Activated CD4-positive, alpha-beta T cell treated with anti-CD3 and anti-CD28 coated beads, Interleukin-2, amount 50 U/mL, for 24 hours (primary cell): Measurements from ENCODE around the gene TBC1D14.

Experiments used
- DNase-seq, 2 donors: peaks; one replicate each; pipeline ENCODE4 v3.0.0-alpha.2; 2020; ENCODE audit warnings: low read depth in 1 of 2, low spot score in 1 of 2

The TBC1D14 gene

GRCh38 chr4:7017446-7018048, 107.9 kb downstream of the TBC1D14 start:
- DNase-seq = no peak

GRCh38 chr4:7018281-7018680, 108.7 kb downstream of the TBC1D14 start:
- no peak for DNase-seq

GRCh38 chr4:7019367-7019766, 109.7 kb downstream of the TBC1D14 start:
- DNase-seq = no peak

GRCh38 chr4:7020290-7020689, 110.7 kb downstream of the TBC1D14 start:
- no peak for DNase-seq

GRCh38 chr4:7020856-7021255, 111.2 kb downstream of the TBC1D14 start:
- DNase-seq = no peak

- DNase-seq = no peak
These were observed 111.7 kb downstream of the TBC1D14 start for GRCh38 chr4:7021355-7021754.

GRCh38 chr4:7021930-7022664, 112.5 kb downstream of the TBC1D14 start:
- no peak for DNase-seq

- DNase-seq = no peak
These were observed 113.9 kb downstream of the TBC1D14 start for GRCh38 chr4:7023486-7023885.

- DNase-seq = no peak
These were observed 114.3 kb downstream of the TBC1D14 start for GRCh38 chr4:7023901-7024300.

- no peak for DNase-seq
These were observed 114.8 kb downstream of the TBC1D14 start for GRCh38 chr4:7024336-7024890.

GRCh38 chr4:7025040-7025602, 115.5 kb downstream of the TBC1D14 start:
- DNase-seq = no peak

- no peak for DNase-seq
These were observed 116.5 kb downstream of the TBC1D14 start for GRCh38 chr4:7026107-7026506.

GRCh38 chr4:7027284-7027683, 117.7 kb downstream of the TBC1D14 start:
- no peak for DNase-seq

- DNase-seq = no peak
These were observed 118.3 kb downstream of the TBC1D14 start for GRCh38 chr4:7027913-7028312.

- DNase-seq = no peak
These were observed 119.6 kb downstream of the TBC1D14 start for GRCh38 chr4:7029212-7029611.

GRCh38 chr4:7029921-7030320, 120.3 kb downstream of the TBC1D14 start:
- no peak for DNase-seq

- DNase-seq = no peak
These were observed 121.2 kb downstream of the TBC1D14 start for GRCh38 chr4:7030856-7031255.

GRCh38 chr4:7031558-7032449, 122.2 kb downstream of the TBC1D14 start:
- DNase-seq = no peak

GRCh38 chr4:7032596-7032995, 123.0 kb downstream of the TBC1D14 start:
- no peak for DNase-seq

GRCh38 chr4:7034262-7035081, 124.8 kb downstream of the TBC1D14 start:
- DNase-seq = no peak
